G401 (cell line): ENCODE data around the gene TAOK3. TPM values are rescaled to one million over a fixed set of nuclear protein-coding genes. Genes with fewer than 3 reads are reported as not detected.
"Not testable (repeated sequence)": the region's sequence is repeated elsewhere in the genome, so short reads cannot be mapped to it uniquely, and the experiment has no call there.

Experiments used
- DNase-seq: peaks from one replicate; pipeline ENCODE4 v3.0.0-alpha.2; 2015; ENCODE audit warnings: low spot score
- in situ Hi-C: cut with HindIII; loops from 2 replicates; pipeline ENCODE4 v1.10.0; 2016; ENCODE audit warnings: low sequenced_read_pairs, mixed read lengths
- total RNA-seq: library from RNA; depleted of rRNA; stranded (reverse); fragments of >200 nt; shearing (Covaris generic); gene quantifications from 2 replicates; pipeline ENCODE4 v1.2.3, GENCODE V29; 2014

The TAOK3 gene
- total RNA-seq, 1 experiment from 2014 or later = 17.6 TPM

DNA sequence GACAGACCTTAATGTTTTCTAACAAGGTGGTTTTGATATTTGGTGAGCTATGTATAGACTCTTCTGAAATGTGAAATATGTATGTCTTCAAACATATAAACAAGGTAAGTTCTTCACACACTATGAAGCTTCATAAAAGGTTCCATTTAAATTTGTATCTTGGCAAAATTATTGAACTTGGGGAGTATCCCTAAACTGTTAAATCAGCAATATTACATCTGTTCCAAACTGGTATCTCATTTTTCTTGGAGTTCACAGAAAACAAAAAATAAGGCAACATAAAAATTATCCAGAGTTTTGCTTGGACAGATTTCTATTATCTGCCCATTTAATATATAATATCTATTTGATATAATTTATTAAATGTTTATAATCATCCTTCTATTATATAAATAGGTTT, 62.4 kb downstream of the TAOK3 start:
- no peak for DNase-seq
- in situ Hi-C loops = no loop called here

- DNase-seq, in situ Hi-C loops: not testable (repeated sequence)
Measured at GRCh38 chr12:118308006-118308405, 64.7 kb downstream of the TAOK3 start.

DNA sequence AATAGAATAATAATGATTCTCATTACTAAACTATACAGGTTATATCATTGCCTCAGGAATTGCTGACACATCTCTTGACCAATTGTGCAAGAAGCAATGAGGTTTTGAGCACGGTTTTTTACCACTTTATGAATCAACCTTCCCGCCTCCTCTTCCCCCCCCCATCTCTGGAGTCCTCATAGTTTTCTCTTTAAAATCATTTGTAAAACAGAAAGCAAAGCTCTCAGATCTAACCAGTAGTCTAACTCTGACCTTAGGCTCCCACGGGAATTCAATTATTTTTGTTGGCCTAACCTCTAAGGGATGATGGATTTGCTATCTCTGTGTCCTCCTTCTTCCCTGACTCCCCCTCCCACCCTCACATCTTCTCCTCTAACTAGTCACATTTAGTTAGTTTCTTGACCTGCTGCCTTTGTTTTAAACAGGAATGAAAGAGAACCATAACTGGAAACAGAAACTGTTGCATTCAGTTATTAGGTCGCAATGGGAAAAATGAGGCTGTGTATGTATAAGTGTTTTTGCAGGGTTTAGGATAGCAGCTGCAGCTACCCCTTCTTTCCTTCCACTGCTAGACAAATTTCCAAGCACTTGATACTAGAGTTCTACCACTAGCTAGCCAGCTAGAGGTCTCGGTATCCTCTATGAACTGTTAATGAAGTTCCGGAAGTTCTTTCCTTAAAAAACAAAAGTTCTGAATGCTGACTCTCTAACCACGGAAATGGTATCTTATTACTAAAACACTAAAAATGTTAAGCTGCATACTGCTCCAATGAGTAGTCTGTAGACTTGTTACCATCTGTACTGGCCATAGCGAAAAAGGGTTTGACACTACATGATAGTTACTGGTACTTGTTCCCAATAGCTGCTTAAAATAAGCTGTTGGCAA, 65.4 kb downstream of the TAOK3 start:
- in situ Hi-C loops = no loop called here
- DNase-seq = no peak

DNA sequence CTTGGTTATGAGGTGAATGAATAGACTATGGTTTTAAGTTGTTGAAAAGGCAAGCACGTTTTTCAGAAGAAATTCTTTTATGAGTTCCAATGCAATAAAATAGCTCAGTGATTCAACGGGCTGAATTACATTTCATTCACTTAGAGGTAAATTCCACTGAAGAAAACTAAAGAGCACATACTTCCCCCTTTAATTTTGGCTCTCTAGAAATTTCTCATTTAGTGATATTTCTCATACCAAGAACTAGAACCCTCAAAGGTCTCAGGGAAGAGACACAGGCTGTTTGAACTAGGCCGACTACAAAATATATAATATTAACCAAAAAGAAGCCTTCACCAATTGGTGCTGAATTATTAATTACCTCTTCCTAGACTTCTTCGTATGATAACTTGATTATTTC, 68.6 kb downstream of the TAOK3 start:
- in situ Hi-C loops = no loop called here
- DNase-seq = no peak

GRCh38 chr12:118302053-118302452, 70.7 kb downstream of the TAOK3 start:
- peak; percentile 66 for DNase-seq

DNA sequence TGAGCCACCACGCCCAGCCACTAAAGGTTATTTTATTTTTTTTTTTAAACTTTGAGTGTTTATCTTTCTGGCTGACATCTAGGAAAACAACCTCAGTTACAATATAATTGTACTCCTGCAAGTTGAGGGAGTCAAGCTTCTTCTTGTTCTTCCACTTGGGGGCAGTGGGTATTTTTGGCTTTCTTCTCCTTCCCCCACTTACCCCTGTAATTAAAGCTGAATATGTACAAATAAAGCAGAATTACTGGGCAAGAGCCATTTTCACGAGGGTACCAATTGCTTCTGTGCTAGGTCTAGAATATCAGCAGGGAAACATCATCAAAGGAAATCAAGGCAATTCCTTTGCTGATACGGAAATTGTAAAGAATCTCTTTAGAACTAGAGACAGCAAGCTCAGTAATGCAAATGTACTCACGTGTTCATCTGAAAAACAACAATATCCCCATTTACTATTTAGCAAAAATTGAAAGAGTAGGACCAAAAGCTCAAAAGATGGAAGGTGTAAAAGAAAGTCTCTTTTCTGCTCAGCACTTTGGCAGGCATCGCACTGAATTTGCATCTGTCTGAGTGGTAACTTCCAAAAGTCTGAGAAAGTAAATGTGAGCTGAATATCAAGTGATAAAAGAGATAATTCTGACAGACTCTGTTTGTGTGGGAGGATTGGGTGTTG, 72.8 kb downstream of the TAOK3 start:
- in situ Hi-C loops = no loop called here
- DNase-seq = peak; percentile 17

More at GRCh38 chr12:118302053-118302452, 70.7 kb downstream of the TAOK3 start:
- in situ Hi-C loops = no loop called here

GRCh38 chr12:118297284-118297683, 75.4 kb downstream of the TAOK3 start:
- no peak for DNase-seq
- in situ Hi-C loops = no loop called here

DNA sequence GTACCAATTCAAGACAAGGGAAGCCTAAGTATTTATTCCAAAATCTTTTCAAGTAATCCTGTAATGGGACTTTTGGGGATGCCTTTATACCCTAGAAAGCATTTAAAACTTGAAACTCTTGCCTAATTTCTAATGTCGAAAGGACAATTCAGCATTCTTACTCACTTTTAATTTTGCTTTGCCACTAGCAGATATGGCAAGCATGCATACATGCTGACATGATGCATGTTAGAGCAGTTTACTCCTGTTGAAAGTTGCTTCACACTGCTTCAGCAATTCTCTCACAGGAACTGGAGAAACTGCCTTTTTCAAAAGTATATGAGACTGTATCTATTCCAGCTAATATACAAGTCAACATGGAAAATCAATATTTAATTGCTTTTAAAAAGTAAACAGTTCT, 79.9 kb downstream of the TAOK3 start:
- in situ Hi-C loops = no loop called here

DNA sequence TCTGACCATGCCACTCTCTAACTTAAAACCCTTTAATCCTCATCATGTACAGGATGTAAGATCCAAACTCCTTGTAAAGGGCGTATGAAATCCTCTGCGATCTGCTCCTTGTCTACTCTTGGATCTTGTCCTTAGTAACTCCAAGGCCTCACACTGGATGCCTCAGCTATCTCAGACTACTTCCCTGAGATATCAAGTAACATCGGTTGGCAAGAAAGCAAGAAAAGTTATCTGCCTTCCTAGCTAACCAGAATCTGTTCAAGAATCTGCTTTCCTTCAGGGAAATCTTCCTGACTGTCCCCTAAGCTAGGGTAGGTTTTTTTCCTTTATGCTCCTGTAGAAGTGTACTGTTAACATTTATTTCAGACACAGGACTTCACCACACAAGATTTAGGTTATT, 82.6 kb downstream of the TAOK3 start:
- in situ Hi-C loops = no loop called here
- no peak for DNase-seq

More for the DNA sequence above, 79.9 kb downstream of the TAOK3 start:
- DNase-seq = no peak

GRCh38 chr12:118288174-118288573, 84.5 kb downstream of the TAOK3 start:
- in situ Hi-C loops = no loop called here
- DNase-seq = no peak

GRCh38 chr12:118287728-118288127, 85.0 kb downstream of the TAOK3 start:
- DNase-seq = no peak

GRCh38 chr12:118282767-118283166, 89.9 kb downstream of the TAOK3 start:
- in situ Hi-C loops = no loop called here
- DNase-seq = no peak

More at GRCh38 chr12:118287728-118288127, 85.0 kb downstream of the TAOK3 start:
- in situ Hi-C loops = no loop called here

GRCh38 chr12:118278288-118278687, 94.4 kb downstream of the TAOK3 start:
- DNase-seq, in situ Hi-C loops: not testable (repeated sequence)

DNA sequence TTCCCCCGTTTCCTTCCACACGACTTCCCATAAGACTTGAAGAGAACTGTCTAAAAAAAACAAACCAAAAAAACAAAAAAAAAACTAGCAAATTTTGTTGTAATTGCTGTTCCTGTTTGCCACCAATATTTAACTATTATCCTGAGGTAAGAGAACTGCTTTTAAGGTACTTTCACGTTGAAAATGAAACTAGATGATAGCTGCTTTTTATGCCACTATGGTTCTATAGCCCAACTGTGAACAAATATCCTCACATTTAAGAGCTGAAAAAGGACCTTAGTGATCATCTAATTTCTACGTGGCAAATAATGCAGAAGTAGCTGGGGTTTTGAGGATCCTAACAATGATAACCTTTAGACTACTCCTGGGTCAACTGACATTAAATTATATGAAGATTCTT, 98.6 kb downstream of the TAOK3 start:
- DNase-seq = no peak
- in situ Hi-C loops = no loop called here

DNA sequence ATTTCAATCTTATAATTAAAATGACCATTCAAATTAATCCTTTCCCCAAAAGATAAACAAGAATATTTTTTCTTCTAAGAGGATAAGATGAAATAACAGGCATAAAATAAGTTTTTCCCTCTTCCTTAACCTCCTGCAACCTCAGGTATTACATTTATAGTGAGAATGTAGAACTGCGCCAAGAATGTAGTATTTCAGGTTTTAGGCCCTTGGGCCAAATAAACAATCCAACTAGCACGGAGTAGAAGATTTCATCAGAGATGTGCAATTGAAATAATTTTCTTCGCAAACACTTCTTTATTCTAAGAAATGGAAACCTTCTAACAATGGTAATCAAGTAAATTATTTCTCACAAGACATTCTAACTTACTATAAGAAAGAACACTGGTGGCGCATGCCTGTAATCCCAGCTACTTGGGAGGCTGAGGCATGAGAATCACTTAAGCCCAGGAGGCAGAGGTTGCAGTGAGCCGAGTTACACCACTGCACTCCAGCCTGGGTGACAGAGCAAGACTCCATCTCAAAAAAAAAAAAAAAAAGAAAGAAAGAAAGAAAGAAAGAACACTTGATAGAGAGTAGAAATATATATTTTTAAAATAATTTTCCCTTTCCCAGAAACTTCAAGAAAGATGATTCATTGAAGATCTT, 100.8 kb downstream of the TAOK3 start:
- in situ Hi-C loops = no loop called here
- DNase-seq = no peak

DNA sequence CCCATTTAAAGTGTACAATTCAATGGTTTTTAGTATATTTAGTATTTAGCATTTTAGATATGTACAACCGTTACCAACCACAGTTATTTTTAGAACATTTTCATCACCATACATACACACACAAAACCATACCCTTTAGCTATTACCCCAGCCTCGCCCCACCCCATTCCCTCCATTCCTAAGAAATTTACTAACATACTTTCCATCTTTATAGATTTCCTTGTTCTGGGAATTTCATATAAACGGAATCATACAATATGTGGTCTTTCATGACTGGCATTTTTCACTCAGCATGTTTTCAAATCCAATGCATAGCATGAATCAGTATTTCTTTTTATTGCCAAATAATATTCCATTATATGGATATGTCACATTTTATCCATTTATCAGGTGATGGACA, 101.5 kb downstream of the TAOK3 start:
- in situ Hi-C loops = no loop called here
- DNase-seq = no peak

DNA sequence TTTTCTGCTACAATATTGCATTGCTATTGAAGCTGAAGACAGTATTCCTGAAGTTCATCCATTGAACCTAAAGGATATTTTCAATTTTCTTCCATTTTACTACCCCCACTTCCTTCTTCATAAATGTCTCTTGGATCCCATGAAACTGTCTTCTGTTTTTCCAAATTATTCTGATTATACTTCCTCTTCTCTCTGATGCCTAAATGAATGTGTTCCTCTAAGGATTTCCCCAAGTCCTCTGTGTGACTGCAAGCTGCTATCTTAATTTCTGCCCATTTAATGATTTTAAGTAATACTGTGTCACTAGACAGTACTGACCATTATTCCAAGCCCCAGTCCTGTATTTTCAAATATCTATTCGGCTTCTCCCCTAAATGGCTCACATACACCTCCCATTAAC, 102.9 kb downstream of the TAOK3 start:
- in situ Hi-C loops = no loop called here

DNA sequence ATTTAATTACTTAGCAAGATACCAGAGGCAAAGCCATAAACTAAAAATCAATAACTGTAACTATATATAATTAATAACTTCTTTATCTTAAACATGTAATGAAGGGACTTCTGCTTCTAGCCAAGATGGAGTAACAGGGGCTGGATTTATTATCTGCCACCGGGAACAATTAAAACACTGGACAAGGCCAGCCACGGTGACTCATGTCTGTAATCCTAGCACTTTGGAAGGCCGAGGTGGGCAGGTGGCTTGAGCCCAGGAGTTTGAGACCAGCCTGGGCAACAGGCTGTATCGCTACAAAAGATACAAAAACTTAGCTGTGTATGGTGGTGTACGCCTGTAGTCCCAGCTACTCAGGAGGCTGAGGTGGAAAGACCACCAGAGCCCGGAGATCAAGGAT, 113.6 kb downstream of the TAOK3 start:
- in situ Hi-C loops = no loop called here
- DNase-seq = no peak

More for the DNA sequence above, 102.9 kb downstream of the TAOK3 start:
- DNase-seq = no peak

DNA sequence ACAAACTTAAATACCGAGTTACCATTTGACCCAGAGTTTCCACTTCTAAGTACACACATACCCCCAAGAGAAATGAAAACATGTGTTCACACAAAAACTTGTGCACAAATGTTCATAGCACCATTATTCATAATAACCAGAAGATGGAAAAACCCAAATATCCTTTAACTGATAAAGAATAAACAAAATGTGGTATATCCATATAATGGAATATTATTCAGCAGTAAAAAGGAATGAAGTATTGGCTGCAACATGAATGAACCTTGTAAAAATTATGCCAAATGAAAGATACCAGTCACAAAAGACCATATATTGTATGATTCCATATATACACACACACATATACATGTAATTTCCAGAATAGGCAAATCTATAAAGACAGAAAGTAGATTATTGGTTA, 116.4 kb downstream of the TAOK3 start:
- in situ Hi-C loops = no loop called here
- DNase-seq = no peak

- in situ Hi-C loops = no loop called here
- DNase-seq = no peak
Measured at GRCh38 chr12:118249547-118249946, 123.2 kb downstream of the TAOK3 start.
